HG03460 (cell line): ENCODE results near the gene SPOCD1.

Experiments
- ATAC-seq: cut with Tn5 transposase; IDR thresholded peaks from one replicate; pipeline ENCODE4 v1.9.1; 2021; ENCODE audit not compliant: unreplicated experiment

SPOCD1 gene

DNA sequence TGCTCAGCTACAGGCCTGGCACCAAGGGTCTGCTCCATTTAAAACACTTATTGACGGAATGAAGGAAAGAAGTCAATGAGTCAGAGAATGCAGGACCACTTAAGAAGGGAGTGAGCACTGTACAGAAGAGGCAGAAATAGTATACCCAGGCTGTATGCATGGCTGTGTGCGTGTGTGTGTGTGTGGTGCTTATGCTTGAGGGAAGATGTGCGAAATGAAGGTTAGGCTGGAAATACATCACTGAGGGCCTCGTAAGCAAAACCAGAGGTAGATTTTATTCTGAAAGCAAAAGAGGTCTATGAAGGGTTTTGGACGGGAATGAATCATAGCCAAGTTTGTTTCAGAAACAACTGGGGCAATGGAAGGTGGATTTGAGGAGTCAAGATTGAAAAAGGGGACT lies 42.0 kb downstream of the SPOCD1 start:
- ATAC-seq: no peak

DNA sequence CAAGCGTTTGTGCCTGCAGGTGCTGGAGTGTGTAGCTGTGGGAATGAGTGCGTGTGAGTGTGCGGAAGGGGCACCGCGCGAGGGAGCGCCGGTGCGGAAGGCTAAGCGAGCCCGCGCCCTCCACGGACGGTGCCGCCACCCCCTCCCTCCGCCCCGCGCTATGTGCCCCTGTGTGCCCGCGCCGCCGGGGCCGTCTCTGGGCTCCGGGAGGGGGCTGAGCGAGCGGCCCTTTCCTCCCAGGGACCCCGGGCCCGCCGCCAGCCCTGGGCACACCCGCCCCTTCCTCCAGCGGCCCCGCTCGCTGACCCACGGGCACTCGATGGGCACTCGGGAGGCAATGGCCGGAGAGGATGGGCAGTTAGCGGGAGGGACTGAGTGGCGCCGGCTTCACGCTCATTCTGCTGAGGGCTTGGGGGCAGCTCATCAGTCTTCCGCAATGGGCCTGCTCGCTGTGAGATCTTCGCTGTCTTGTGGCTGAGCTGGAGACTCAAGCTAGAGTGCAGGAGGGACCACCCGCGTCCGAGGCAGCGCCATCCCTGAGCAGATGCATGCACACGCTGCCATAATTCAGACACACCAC lies 43.1 kb downstream of the SPOCD1 start:
- ATAC-seq: no peak

DNA sequence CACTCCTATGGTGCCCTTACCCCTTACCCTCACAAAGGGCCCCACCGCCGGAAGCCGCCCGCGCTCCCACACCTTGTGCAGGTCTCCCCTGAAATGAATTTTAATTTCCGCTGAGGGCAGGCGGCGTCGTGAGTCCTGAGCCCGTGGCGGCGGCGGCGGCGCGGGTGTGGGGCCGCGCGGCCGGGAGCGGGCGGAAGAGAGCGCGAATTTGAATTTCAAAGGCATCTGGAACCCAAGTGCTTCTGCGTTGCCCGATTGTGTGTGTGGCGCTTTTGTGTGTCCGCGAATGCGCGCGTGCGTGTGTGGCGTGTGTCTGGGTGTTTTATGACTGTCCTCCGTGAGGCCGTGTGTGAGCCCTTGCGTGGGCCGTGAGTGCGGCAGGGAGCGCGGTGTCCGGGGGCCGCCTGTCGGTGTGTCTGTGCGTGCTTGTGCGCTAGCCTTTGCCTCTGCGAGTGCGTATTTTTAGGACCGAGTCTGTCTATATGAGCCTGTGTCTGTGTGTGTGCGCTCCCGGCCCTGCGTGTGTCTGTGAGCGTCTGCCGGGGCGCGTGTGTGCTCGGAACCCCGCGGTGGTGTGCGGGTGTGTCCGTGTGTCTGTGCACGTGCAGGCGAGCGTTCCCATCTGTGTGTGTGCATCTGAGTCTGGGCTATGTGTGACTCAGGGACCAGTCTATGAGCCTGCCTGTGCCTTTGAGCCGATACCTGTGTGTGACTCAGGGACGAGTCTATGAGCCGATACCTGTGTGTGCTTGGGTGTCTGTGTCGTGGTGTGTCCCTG lies 43.7 kb downstream of the SPOCD1 start:
- ATAC-seq: no peak

DNA sequence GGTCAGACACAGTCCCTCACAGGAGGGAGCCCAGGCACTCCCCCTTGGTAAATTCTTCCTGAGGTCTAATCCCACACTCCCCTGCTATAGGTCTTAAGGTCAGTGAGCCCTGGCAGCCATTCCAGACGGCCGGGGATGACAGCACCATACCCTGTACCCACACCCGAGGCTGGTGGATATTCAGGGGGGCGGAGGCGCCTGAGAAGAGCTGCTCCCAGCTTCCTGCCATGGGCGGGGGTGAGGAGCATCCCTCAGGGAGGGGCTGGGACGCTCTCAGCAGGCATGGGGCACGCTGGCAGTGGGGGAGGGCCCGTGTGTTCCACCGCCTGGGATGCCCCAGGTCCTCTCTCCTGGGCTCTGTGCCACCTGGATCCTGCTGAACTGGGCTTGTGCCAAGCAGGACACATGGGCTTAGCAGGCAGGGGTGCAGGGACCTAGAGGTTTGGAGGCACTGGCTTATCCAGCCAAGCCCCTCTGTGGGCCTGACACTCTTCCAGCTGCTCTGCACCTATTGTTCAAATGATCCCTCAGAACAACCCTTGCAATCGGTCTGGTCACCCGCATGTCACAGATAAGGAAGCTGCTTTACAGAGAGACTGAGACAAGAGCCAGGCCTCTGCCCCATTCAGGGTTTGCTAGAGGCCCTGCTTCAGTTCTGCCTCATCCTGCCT lies 46.0 kb downstream of the SPOCD1 start:
- ATAC-seq: no peak

DNA sequence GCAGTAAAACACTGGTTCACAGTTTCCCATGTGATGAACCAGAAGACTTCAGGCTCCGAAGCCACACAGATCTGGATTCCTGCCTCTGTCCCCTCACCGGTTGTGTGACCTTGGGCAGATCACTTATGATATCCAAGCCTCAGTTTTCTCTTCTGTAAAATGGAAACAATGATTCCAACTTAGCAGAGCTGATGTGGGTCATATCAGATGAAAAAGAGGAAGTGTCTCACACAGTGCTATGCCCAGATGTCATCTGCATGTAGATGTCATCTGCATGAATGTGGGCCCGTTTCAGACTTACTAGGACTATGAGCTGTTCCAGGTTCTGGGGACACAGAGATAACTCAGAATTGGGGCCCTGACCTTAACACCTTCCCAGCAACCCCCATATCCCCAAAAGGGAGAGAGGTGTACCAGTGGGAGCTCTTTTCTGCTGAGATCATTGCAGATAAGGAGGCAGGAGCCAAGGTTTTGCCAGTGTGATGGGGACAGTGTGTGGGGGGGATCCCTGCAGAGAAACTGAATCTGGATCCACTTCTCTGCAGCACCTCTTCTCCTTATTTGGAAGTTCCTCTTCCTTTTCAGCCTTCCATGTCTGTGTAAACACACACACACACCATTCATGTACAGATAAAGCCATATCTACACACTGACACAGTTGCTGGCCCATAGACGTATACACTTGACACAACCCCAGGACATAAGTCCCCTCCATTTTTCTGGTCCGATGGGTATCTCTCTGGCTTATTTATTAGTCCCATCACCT lies 46.7 kb downstream of the SPOCD1 start:
- no peak for ATAC-seq

DNA sequence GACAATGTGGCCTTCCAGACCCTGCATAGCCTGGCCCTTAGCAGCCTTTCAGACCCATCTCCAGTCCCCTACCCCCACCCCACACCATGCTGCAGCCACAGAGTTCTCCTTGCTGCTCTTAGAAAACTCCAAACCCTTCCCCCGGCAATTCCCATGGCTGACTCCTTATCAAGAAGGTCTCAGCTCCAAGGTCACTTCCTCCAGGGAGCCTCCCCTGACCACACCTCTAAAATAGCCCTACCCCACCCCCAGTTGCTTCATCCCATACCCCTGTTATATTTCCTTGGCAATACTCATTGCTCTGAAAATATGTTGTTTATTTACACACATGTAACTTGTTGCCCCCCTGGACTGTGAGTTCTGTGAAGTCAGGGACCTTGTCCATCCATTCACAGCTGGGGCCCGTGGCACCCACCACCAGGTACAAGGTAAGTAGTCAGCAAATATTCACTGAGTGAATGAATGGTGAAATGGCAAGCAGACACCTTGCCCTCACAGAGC lies 47.4 kb downstream of the SPOCD1 start:
- no peak for ATAC-seq

DNA sequence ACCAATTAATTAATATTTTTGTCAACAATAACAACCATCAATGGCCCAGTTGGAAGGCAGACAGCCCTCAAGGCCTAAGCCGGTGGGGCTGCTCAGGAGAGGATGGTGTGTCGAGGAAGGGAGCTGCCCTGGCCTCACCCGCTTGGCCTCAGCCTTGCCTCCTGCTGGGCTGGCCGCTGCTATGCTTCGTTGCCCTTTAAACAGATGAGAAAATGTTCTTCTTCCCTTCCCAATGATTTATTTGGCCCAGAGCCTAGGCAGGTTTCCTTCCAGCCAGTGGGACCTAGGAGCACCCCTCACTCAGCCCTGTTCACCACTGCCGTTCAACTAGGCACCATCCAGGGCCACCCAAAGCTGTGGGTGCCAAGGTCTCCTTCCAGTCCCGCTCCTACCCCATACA lies 48.6 kb downstream of the SPOCD1 start:
- ATAC-seq: no peak

DNA sequence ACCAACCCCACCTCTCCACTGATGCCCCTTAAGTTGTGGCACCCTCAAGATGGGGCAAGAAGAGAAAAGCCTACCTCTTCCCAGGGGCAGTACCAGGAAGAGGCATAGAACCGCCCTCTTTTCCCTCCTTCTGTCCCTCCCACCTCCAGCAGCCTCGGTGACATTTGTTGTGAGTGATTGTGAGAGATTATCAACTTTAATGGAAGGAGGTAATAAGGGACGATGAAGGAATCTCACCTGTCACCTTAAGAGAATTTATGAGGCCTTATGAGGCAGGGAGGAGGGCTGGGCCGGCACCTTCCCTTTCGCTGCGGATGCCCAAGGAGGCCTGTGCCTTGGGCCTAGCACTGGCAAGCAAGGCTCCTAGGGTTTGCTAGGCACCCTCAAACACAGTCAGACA lies 50.3 kb downstream of the SPOCD1 start:
- ATAC-seq: no peak

DNA sequence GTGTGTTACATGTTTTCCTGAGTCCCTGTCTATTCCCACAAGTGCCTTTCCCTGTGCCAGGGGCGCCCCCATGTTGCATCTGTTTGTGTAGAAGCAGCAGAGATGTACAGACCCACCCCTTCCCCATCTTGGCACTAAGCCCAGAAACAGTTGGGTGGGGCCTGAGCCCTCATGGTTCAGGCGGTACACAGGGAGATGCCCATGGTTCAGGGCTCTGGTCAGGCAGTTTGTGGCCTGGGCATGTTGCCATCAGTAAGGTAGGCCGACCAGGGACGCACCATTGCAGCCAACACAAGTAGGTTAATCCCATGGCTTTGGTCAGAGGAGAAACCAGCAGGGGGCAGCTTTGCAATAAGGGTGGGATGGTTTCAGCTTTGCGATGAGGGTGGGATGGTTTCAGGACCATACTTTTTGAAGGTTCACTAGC lies 50.8 kb downstream of the SPOCD1 start:
- no peak for ATAC-seq

DNA sequence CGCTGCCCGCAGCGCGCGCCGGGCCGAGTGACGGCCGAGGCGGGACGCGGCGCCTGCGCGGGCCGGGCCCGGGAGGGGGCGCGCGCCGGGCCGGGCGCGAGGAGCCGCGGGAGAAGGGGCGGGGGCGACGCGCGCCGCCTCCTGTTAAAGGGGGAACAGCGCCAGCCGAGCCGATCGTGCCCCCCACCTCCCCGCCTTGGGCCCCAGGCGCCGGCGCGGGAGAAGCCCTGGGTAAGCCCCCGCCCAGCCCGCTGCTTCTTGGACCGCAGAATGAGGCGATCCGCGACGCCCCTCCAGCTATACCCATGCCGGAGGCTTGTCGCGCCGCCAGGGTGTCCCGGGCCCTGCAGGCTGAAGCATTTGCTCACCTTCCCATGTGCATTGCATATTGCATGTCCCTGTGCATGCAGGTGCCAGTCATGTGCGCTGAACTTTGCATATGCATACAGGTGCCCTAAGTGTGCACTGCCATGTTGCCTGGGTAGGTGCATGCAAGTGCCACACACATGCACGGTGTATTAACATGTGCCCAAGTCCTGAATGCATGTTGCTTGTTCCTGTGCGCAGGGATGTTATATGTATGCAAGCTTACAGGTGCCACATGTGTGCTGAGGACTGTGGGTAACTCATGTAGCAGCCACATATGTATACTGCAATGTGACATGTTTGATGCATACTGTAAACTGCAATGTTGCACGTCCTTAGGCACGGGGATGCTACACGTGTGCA lies 51.3 kb downstream of the SPOCD1 start, which contains the start of gene ADGRB2:
TSS of gene ADGRB2 (minus strand) at position 29 of the 729 bp plus-strand sequence. CDS start 7,119 bp downstream, outside the sequence.
- ATAC-seq: no peak

DNA sequence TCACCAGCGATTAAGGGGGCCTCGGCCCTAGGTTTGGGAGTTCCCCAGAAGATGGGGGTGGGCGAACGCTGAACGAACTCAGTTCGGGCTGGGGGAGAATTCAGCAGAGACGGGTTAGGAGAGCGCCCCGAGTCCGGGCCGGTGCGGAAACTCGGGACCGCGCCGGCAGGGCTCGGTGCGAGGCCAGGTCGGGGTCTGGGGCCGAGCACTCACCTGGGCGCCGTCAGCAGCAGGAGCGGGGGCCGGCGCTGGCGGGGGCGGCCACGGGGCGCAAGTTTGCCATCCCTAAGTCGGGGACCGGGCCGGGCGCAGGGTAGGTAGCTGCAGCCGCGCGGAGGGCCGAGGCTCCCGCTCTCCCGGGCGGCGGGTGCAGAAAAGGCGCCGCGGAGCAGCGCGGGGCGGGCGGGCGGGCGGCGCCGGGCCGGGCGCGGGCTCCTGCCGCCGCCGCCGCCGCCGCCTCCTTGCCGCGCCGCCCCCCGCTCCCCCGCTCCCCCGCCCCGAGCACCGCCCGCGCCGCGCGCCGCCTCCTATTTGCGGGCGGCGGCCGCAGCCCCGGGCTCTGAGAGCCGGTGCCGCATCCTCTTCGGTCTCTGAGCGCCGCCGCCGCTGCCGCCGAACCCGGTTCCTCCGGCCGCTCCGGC lies 52.0 kb downstream of the SPOCD1 start:
- ATAC-seq: no peak

DNA sequence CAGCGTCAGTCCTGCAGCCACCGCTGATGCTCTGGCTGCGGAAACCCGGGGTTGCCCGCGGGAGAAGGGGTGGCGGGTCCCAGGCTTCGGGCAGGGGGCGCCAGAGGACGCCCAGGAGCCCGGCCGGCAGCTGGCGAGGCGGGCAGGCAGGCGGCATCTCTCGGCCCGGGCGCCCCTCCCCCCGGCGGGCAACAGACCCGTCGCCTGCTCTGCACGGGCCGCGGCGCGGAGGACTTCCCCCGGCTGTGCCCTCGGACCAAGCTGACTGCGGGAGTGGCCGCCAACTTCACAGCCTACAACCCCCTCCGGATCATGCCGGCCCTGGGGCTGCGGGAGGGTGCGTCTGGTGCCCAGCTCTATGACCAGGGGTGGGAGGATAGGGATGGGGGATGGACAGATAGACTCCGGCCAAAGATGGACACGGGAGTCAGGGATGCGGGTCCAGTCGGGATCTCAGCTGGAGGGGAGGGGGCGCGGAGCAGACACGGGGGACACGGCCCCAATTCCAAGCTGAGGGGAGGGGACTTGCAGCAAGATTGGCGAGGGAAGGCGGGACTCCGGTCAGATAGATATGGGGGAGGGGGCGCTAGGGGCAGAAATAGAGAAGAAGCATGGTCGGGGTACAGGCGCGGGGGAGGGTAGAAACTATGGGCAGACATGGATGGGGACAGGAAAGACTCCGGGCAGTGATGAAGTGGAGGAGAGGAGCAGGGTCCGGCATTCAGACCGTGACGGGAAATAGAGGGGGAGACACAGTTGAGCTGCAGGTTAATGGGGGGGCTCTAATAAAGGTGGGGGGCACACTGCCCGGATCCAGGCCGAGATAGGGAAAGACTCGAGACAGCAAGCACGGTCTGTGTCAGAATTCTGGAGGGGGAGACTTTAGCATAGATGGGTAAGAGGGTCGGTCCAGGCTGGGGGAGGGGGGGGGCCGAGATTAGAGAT lies 52.8 kb downstream of the SPOCD1 start:
- ATAC-seq: no peak

DNA sequence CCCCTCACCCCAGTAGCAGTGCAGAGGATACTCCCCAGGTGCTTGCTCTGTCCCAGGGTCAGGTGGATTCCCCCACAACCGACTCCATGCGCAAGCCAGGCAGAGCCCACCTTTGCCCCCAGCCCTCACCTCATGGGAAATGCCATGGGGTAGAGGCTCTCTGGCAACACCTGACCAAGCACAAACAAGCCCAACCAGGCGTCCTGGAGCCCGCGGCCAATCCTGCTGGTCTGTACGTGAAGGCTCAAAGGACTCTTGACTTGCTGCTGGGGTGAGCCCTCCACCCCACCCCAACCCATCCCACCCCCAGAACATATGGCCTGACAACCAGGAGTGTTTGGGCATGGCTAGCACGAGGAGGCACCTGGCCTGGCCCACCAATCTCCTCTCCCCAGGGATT lies 53.5 kb downstream of the SPOCD1 start:
- no peak for ATAC-seq

DNA sequence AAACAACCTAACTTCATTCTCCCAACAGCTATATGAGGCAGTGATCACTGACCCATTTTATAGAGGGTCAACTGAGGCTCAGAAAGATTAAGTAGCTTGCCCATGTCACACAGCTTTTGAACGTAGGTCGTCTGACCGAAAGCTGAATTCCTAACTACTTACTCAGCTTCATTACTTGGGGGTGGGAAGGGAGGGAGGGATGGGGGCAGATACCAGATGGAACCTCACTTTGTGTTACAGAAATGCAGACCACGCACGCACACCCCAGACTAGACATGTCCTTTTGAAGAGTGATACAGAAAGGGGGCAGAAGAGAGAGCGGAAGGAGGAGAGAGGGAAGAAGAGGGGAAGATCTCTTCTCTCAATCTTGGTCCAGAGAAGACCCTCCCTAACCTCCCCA lies 53.9 kb downstream of the SPOCD1 start:
- ATAC-seq: no peak

DNA sequence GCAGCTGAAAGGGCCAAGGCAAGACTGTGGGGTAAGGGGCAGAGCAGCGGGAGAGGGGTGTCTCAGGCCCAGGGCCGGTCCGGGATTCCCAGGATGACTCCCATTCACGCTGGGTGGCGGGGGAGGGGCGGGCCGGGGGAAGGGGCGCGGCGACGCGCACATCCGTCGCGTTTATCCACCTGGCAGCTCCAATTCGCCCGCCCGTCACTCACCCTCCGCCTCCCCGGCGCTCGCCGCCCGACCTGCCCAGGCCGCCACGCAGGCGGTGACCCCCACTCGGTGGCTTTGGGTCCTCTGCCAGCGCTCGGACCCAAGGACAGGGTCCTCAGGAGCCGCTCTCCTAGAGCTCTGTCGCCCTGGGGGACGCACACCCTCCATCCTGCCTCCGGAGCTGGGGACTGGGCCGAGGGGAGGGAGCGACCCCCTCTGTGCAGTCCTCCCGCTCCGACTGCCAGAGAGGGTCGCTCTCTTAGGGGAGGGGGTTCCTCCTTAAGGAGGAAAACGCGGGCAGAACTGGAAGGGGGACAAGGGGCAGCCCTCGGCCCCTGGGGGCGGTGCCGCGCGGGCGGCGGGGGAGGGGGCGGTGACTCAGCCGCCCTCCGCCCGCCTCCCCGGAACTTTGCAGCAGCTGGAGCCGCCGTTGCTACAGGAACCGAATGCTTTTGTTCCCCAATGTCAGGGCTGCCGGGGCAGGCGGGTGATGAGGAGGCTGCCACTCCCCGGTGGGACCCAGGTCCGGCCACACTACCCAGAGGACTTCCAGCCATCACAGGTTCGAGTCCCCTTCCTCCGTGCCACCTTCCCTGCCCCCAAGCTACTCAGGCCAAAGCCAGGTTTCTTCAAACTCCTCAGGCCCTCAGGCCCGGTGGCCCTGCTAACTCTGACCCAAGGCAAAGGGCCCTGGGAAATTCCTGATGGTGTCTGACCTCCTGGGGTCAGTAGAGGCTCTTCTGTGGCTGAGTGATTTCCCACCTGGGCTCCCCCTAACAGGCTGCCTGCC lies 55.1 kb downstream of the SPOCD1 start:
- no peak for ATAC-seq

DNA sequence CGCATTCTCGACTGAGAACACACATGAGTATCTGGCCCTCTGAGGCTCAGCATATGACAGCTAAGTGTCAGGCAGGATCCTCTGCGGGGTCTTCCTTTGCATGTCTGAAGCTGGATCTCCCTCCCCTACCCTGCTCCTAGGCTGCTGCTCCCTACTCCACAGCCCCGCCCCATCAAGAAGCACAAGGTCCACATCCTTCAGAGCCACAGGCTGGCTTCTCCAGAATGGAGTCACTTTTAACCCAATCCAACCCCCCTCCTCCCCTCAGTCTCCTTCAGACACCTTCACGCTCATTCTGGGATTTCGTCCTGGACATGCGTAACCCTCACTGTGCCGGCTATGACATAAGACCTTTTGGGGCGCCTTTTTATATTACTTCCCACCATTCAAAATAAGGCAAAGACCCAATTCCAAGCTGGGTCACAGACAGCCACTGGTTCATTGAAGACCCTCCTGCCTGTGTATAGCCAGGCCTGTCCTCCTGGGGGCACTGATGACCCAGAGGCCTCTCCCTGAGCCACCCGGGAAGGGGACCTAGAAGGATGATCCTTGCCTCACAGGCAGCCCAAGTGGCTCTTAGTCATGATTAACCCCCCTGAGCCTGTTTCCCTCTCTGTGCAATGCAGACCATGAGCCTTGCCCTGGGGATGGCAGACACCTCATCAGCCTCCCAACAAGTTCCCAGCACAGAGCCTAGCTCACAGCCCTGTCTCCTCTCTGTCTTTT lies 56.4 kb downstream of the SPOCD1 start:
- ATAC-seq: no peak

DNA sequence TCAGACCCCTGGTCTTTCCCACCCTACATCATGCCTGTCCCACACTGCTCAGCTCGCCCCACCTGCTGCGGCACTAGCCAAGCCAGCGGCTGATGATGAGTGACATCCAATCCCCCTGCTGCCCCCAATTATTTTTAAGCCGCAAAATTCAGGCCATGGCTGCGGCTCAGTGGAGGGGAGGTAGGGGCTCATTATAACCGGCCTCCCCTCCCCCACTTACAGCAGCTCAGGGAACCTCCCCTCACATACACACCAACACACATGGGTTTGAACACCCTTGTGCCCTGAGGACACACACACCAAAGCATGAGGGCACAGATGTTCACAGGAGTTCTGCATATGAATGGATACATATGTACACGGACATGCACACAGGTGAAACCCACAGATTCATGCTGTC lies 57.0 kb downstream of the SPOCD1 start:
- ATAC-seq: no peak
